A549 treated with AZD2906 at 1 μM for 4 hours (cell line): ENCODE results near the gene FMNL1. TPM values are rescaled to one million over a fixed set of nuclear protein-coding genes. Genes with fewer than 3 reads are reported as not detected.

Experiments
- total RNA-seq: library from RNA; stranded (reverse); fragments of 200-300 nt; extraction: Qiagen RNA extraction; gene quantifications from 5 replicates; pipeline ENCODE4 v1.2.3, GENCODE V29; 2022

FMNL1 gene, protein sequence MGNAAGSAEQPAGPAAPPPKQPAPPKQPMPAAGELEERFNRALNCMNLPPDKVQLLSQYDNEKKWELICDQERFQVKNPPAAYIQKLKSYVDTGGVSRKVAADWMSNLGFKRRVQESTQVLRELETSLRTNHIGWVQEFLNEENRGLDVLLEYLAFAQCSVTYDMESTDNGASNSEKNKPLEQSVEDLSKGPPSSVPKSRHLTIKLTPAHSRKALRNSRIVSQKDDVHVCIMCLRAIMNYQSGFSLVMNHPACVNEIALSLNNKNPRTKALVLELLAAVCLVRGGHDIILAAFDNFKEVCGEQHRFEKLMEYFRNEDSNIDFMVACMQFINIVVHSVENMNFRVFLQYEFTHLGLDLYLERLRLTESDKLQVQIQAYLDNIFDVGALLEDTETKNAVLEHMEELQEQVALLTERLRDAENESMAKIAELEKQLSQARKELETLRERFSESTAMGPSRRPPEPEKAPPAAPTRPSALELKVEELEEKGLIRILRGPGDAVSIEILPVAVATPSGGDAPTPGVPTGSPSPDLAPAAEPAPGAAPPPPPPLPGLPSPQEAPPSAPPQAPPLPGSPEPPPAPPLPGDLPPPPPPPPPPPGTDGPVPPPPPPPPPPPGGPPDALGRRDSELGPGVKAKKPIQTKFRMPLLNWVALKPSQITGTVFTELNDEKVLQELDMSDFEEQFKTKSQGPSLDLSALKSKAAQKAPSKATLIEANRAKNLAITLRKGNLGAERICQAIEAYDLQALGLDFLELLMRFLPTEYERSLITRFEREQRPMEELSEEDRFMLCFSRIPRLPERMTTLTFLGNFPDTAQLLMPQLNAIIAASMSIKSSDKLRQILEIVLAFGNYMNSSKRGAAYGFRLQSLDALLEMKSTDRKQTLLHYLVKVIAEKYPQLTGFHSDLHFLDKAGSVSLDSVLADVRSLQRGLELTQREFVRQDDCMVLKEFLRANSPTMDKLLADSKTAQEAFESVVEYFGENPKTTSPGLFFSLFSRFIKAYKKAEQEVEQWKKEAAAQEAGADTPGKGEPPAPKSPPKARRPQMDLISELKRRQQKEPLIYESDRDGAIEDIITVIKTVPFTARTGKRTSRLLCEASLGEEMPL
- 25.4 to 32.3 TPM (median 31.9 TPM) in 5 replicates for total RNA-seq

DNA sequence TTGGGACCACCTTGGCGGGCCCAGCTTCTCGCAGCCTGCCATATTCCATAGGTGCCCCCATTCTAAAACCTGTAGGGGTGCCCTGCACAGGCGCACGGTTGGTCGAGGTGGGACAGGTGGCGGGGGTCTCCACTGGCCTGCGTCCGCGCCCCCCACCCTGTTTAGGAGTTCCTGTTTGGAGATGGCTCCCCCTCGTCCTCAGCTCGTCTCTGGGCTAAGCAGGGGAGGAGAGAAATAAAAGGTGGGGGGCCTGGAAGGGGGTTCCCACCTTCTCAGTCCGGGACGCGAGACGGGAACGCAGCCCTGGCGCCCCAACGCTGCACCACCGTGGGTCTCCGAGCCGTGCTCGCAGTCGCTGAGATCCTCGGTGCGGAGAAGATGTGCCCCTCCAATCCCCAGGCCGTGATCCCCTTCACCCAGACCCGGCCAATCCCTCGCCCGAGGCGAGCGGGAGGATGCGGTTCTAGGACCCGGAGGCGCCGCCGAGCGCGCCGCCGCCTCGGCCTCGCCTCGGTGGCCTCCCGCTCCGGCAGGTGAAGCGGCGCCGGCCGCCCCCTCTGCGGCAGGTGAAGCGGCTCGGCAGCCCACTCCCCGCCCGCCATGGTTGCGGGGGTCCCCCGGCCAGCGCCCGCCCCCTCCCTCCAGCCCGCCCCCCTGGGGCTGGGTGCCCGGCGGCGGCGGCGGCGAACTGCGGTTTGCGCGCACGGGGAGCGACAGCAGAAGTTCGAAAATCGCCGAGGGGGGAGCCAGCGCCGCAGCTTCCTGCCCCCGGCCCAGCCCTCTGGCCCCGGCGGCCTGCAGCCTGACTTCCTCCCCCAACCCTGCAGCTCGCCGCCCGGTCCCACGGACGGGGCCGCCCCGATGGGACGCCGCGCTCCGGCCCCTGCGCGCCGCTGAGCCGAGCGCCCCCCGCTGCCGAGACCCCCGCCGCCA, at the start of gene FMNL1:
Gene FMNL1, plus strand, starts transcription at position 805 of the 933 bp plus-strand sequence. CDS start 240 bp downstream, outside the sequence.

GRCh38 chr17:45261577-45262515, 40.2 kb downstream of the FMNL1 start, which contains the start of gene SPATA32:
Gene SPATA32, minus strand, starts transcription at chr17:45262094. Its CDS starts 78 bp downstream, at chr17:45262016.

Other genes with a start within 250 kb of the FMNL1 start
- gene DCAKD, start 170.3 kb upstream of the FMNL1 start, total RNA-seq, result 16.2 to 19.9 TPM (median 16.7 TPM) in 5 replicates
- gene NMT1, start 160.6 kb upstream of the FMNL1 start, total RNA-seq, result 147 to 397 TPM (median 154 TPM) in 5 replicates
- gene PLCD3, start 89.4 kb upstream of the FMNL1 start, total RNA-seq, result 126 to 190 TPM (median 170 TPM) in 5 replicates
- 6.4 to 7.7 TPM (median 7.5 TPM) in 5 replicates for gene ACBD4, start 86.2 kb upstream of the FMNL1 start, total RNA-seq
- gene HEXIM1, start 73.4 kb upstream of the FMNL1 start, total RNA-seq, result 38.3 to 50.5 TPM (median 45.4 TPM) in 5 replicates
- 13.0 to 18.2 TPM (median 14.8 TPM) in 5 replicates for gene HEXIM2, start 60.0 kb upstream of the FMNL1 start, total RNA-seq
- 0.08 to 0.15 TPM (median 0.11 TPM) in 4 of 5 replicates, not detected in the other for gene SPATA32, start 40.2 kb downstream of the FMNL1 start, total RNA-seq
- 30.5 to 49.2 TPM (median 37.2 TPM) in 5 replicates for gene MAP3K14, start 95.1 kb downstream of the FMNL1 start, total RNA-seq
- 11.3 to 16.9 TPM (median 15.1 TPM) in 5 replicates for gene ARHGAP27, start 211.0 kb downstream of the FMNL1 start, total RNA-seq